GM19023 (cell line): Measurements from ENCODE around the gene POM121C.
"Not testable (repeated sequence)": the region's sequence is repeated elsewhere in the genome, so short reads cannot be mapped to it uniquely, and the experiment has no call there.

Source experiments
- ATAC-seq: cut with Tn5 transposase; IDR thresholded peaks from one replicate; pipeline ENCODE4 v1.9.1; 2021; ENCODE audit warnings: mild to moderate bottlenecking, moderate library complexity; ENCODE audit not compliant: unreplicated experiment

Gene POM121C

DNA sequence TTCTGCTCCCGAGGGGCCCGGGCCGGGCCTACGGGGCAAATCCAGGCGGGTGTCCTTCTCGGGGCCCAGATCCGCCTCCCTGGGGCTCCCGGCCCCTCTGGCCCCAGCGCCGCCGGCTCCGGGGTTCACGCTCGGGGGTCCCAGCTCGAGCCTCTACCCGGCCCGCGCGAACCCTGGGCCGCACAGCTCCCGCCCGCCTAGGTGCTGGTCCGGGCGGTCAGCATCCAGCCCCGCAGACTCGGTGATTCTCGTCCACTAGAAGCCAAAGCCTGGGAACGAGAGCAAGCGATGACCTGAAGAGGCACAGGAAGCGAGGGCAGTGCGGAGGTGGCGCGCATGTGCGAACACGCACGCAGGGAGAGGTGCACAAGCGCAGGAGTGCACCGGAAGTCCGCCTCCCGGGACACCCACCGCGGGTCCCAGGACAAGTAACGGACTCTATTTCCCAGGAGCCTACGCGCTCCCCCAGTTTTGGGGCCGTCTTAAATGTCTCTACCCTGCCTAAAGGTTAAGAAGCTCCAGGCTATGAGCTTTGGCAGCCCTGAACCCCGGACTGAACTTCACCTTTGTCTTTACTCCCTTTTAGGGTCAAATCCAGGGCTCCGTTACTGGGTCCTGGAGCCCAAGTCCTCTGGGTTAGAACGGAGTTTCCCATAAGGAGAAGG lies at the start of gene POM121C:
TSS of gene POM121C (minus strand) at position 321 of the 665 bp plus-strand sequence. CDS start 44,803 bp downstream, outside the sequence.
- peak; percentile 100 for ATAC-seq

DNA sequence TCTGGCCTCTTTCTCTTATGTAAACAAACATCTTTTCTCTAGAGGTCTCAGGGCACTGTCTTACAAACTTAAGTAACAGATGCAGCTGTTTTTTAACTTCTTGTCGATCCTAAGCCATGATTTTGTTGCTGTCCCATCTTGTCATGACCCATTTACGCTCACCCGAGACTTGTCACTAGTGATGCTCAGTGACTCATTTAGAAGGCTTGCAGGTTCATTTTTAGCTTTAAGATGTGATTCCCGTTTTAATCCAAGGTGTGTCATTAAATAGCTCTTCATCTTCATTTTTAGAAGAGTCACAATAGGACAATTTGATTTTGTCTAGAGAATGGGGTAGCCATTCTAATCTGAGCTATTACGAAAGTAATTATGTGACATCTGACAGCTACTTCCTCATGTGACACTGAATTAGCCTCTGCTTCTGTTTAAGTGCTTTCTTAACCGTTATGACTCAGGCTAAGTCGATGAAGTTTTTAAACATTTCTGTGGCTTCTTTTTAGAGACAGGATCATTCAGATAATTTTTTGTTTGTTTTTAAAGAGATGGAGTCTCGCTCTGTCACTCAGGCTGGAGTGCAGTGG lies 48.7 kb upstream of the POM121C start:
- ATAC-seq = peak; percentile 64

DNA sequence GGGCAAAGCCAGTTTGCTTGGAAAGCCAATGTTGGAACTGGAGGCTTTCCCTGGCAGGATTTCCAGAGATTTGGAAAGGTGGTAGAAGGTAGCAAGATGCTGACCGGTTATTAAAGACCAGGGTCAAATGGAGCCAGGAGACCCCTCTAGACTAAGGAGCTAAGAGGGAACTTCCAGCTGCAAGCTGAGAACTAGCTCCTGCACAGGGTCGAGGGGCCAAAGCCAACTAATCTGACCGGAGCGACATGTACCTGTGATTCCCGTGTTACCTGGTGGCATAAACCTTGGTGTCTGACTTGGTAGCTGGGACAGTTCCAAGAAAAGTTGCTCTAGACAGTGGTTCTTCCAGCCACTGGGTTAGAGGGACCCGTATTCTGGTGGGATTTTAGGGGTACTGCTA lies 47.8 kb upstream of the POM121C start:
- ATAC-seq = no peak

DNA sequence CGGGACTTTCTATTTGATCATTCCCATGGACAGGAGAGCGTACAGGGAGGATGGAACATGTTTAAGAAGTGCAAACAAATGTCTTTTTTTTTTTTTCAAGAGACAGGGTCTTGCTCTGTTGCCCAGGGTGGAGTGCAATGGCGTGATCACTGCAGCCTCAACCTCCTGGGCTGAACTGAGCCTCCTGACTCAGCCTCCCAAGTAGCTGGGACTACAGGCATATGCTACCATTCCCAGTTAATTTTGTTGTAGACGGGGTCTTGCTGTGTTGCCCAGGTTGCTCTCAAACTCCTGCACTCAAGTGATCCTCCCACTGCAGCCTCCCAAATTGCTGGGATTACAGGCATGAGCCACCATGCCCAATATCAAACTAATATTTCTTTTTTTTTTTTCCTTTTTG lies 46.5 kb upstream of the POM121C start:
- ATAC-seq = no peak

DNA sequence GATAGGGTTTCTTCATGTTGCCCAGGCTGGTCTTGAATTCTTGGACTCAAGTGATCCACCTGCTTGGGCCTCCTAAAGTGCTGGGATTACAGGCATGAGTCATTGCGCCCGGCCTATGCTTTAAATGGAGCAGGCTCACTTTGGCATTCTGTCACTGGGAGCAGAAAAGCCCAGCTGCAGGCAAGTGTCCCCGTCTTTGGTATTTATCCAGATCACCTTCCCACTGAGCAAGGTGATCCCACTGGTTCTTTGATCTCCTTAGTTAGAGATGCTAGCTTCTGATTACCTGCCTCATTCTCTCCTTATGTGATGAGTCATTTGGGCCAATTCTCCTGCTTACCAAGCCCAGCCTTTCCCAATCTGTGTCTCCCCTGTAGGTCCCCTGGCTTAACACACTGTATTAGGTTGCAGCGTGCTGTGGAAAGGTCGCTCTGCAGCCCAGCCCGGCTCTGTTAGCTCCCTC lies 45.3 kb upstream of the POM121C start:
- no peak for ATAC-seq

DNA sequence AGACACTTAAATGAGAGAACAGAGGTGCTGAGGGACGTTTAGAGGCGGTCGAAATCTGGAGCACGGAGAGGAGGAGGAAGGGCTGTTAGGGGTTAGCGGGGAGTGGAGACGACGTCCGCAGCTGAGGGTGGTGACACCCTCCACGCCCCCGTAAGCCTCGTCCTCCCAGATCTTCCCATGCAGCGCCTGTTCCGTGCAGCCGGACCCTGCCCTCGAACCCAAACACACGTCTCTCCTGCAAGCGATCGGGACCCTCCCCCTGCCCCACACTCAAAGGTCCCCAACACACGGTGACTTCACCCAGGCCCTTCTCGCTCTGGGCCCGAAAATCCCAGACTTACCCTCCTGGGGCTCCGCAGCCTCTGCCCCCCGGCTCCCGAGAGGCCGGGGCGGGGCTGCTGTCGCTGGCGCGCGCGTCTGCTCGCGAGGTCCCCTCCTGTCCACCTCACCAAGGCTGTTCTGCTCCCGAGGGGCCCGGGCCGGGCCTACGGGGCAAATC lies 41.2 kb upstream of the POM121C start:
- ATAC-seq = peak; percentile 10

DNA sequence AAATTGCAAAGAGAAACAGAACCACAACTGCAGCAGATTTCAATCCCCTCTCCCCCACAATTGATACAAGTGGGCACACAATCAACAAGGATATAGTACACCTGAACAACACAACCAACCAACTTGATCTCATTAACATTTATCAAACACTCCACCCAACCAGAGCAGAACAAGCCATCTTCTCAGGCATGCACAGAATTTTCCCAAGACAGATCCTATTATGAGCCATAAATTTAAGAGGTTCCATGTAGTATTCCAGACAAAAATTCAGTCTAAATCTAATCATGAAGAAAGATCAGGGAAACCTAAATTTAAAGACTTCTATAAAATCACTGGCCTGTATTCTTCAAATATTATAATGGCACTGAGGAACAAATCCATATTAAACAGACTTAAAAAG lies 35.6 kb upstream of the POM121C start:
- not testable (repeated sequence) for ATAC-seq

DNA sequence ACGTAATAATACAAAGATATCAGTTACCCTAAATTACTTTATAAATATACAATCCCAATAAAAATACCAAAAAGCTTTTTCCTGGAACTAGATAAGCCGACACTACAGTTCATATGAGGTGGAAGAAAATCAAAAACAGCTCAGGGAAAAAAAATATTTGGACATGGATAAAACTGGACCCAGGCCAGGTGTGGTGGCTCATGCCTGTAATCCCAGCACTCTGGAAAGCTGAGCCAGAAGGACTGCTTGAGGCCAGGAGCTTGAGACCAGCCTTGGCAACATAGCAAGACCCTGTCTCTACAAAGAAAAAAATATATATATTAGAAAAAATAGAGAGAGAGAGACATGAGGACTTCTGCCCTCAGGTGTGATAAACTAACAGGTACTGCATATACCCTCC lies 32.7 kb upstream of the POM121C start:
- not testable (repeated sequence) for ATAC-seq

DNA sequence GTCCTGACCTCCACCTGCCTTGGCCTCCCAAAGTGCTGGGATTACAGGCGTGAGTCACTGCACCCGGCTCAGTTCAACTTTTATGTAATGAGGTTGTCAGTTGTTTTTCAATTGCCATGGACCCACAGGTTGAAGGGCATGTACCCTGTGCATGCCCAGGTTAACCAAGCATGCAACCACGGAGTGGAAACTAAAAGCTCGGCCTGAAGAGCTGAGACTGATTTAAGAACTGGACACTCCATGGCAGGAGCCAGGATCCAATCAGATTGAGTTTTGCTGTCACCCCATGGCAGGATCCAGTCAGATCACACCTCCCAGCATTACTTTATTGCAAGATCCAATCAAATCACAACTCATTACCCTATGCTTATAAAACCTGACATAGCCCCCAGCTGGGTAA lies 22.9 kb upstream of the POM121C start:
- not testable (repeated sequence) for ATAC-seq

DNA sequence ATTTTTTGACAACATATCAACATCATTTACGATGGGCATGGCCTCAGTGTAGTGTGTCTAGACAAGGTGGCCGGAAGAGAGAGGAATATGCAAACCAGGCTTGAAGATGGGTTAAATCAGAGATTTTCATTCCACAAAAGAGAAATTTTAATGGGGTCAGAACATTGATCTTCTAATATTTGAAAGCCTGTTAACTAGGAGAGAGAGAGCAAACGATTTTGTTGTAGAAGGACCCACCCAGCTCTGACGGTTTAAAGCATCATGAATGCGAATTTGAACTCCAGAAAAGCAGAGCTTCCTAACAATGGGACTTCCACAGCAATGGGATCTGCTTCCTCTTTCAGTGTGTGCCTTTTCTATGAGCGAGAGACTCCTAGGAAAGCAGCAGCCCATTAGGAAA lies 5.9 kb upstream of the POM121C start, which contains the start of gene SPDYE5:
TSS of gene SPDYE5 (plus strand) at position 301 of the 400 bp plus-strand sequence. CDS start 1,728 bp downstream, outside the sequence.
- not testable (repeated sequence) for ATAC-seq

DNA sequence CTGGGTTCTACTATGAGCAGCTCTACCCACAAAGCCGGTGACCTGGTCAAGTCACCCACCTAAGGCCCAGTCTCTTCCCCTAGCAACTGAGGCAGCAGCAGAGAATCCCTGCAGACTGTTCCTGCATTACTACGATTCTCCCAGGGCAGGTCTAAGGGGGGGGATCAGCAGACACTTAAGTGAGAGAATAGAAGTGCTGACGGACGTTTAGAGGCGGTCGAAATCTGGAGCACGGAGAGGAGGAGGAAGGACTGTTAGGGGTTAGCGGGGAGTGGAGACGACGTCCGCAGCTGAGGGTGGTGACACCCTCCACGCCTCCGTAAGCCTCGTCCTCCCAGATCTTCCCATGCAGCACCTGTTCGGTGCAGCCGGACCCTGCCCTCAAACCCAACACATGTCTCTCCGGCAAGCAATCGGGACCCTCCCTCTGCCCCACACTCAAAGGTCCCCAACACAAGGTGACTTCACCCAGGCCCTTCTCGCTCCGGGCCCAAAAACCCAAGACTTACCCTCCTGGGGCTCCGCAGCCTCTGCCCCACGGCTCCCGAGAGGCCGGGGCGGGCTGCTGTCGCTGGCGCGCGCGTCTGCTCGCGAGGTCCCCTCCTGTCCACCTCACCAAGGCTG lies 632 bp downstream of the POM121C start:
- not testable (repeated sequence) for ATAC-seq

DNA sequence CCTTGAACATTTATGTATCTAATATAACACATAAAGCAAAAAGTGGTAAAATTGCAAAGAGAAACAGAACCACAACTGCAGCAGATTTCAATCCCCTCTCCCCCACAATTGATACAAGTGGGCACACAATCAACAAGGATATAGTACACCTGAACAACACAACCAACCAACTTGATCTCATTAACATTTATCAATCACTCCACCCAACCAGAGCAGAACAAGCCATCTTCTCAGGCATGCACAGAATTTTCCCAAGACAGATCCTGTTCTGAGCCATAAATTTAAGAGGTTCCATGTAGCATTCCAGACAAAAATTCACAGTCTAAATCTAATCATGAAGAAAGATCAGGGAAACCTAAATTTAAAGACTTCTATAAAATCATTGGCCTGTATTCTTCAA lies 5.8 kb downstream of the POM121C start:
- ATAC-seq = not testable (repeated sequence)

DNA sequence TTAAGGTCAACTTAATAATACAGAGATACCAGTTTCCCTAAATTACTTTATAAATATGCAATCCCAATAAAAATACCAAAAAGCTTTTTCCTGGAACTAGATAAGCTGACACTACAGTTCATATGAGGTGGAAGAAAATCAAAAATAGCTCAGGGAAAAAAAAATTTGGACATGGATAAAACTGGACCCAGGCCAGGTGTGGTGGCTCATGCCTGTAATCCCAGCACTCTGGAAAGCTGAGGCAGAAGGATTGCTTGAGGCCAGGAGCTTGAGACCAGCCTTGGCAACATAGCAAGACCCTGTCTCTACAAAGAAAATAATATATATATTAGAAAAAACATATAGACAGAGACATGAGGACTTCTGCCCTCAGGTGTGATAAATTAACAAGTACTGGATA lies 8.6 kb downstream of the POM121C start:
- not testable (repeated sequence) for ATAC-seq

DNA sequence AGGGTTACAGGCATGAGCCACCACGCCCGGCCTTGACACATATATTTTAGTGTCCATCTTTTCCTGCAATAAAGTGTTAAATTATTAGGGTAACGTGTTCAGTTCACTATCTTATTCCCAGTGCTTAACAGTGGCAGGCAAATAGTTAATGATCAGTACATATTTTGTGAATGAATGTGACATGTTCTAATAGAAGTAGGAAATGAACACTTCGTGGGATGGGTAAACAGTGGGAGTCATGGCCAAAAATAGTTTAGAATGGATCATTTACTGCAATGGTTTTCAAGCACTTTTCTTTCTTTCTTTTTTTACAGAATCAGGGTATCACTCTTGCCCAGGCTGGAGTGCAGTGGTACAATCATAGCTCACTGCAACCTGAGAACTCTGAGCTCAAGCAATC lies 15.9 kb downstream of the POM121C start:
- ATAC-seq = not testable (repeated sequence)

DNA sequence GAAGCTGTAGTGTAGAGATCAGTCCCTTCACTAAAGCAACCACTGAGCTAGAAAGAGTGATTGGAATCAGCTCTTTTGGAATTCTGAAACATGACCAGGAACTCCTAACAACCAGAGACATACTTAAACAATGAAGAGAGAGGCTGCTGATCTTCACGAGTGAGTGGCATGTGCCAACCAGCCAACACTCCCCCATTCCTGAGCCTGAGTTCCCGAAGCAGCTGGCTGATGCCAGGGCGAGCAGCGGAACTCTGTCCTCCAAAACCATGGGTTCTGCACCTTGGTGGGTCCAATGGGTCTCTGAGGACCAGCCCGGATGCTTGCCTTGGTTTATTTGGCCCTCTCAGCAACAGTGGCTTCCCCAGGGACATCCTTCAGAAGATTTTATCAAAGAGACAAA lies 25.6 kb downstream of the POM121C start:
- ATAC-seq = not testable (repeated sequence)

DNA sequence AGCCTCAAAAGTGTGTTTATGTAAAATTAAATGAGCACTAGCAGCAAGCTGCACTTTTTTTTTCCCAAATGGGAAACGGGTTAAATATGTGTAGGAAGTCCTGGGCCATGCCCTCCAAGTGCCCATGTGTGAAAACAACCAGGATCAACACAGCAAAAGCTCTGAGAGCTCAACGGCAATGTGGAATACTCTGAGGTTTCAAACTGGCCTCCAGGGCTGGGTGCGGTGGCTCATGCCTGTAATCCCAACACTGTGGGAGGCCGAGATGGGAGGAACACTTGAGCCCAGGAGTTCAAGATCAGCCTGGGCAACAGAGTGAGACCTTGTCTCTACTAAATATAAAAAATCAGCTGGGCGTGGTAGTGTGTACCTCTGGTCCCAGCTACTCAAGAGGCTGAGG lies 28.1 kb downstream of the POM121C start:
- ATAC-seq = not testable (repeated sequence)

DNA sequence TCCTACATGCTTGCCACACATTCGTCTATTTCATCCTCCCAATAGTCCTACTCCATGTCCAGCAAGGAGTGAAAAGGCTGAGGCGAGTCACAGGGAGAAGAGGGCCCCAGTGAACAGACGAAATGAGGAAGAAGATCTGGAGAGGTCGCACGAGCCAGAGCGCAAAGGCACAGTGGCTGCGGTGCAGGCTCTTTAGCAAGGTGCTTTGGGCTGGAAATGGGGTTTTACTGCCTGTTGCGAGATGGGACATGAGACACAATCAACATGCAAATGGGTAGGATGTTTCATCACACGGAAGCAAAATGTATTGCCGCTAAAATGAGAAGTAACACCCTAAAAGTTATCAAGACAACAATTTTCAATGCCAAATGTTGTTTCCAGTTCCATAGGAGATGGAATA lies 29.7 kb downstream of the POM121C start:
- ATAC-seq = not testable (repeated sequence)

DNA sequence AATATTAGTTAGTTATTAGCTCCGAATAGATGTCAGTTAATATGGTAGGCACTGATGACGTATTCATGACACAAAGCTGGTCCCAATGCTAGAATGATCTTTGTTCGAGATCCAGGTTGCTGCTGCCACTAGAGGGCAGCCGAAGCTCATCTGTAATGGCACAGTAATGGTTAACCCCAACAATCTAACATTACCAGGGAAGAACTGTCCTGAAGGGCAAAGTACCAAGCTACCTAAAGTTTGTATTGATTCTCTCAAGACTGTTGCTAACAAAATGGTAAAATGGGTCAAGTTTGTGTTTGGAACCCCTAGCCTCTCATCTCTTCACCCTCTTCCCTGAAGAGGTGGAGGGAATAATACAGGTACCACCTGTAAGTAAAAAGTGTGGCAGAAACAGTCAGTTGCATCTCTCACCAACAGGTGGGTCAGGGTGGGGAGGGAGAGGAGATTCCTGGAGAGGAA lies 33.6 kb downstream of the POM121C start:
- ATAC-seq = peak; percentile 75

DNA sequence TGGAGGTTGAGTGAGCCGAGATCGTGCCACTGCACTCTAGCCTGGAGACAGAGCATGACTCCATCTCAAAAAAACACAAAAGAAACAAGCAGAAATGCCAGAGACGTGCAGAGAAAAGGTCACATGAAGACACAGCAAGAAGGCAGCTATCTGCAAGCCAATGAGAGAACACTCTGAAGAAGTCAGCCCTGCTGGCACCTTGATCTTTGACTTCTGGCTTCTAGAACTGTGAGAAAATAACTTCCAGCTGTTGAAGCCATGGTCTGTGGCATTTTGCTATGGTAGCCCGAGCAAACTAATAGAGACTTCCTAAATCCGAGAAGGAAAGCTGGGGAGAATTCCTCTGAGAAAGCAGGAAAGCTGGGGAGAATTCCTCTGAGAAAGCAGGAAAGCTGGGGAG lies 36.2 kb downstream of the POM121C start:
- not testable (repeated sequence) for ATAC-seq

DNA sequence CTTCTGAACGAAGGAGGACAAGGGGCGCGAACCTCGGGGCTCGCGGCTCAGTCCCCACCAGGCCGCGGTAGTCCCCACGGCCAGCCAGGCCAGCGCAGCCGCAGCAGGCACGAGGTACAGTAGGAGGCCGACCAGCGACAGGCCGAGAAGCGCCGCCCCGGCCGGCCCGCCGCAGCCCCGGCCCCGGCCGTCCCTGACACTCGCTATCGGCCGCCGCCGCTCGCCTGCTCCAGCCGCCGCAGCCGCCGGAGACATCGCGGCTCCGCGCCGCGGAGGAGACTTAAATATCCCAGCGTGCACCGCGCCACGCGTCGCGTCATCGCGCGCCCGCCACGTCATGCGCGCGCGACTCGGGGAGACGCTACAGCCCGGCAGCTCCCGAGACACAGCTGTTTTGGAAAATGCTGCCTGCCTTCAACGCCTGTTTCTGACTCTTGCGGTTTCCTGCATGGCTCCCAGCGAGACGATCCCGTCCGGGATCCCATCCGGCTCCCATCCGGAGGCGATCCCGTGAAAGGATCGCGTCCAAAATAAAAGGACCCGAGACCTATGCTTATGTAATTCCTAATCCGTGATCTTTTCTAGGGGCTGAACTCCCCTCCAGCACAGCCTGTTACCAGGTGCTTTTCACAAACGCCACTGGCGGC lies 43.5 kb downstream of the POM121C start:
- ATAC-seq = peak; percentile 86

DNA sequence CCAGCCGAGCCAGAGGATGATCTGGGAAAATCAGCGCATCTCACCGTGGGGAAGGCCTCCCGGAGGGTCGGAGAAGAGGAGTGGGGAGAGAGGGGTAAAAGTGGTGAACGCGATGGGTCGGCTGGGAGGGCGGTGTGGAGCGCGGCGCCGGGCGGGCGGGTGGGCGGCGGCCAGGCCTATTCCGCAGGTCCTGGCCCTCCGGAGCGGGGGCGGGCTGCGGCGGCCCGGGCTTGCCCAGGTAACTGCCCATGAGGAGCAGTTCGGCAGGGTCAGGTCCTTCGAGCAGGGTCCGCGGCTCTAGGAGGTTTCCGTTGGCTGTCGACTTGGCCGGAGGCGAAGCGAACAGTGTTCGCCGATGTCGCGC lies 44.0 kb downstream of the POM121C start:
- ATAC-seq = peak; percentile 52
